Sigmoid colon (tissue), 7 donors: Measurements from ENCODE around the gene HAUS8. TPM values are rescaled to one million over a fixed set of nuclear protein-coding genes. Genes with fewer than 3 reads are reported as not detected.
"Not testable (repeated sequence)": the region's sequence is repeated elsewhere in the genome, so short reads cannot be mapped to it uniquely, and the experiment has no call there.

Experiments
- DNase-seq: peaks from one replicate; pipeline ENCODE4 v3.0.0-alpha.2; 2019
- H3K27ac ChIP-seq, 4 donors: fragments of 200-600 bp; sonication (generic); one replicate each; pipeline ENCODE4 v1.5.1; 2016 to 2019; ENCODE audit warnings: mild to moderate bottlenecking in 1 of 4
- H3K27me3 ChIP-seq, 3 donors: fragments of 200-600 bp; sonication (generic); one replicate each; pipeline ENCODE4 v1.5.1; 2019; ENCODE audit warnings: mild to moderate bottlenecking in 1 of 3
- H3K36me3 ChIP-seq, 4 donors: fragments of 200-600 bp; sonication (generic); one replicate each; pipeline ENCODE4 v1.5.1; 2016 to 2019
- H3K4me1 ChIP-seq, 4 donors: fragments of 200-600 bp; sonication (generic); one replicate each; pipeline ENCODE4 v1.5.1; 2017 to 2019
- H3K4me3 ChIP-seq, 4 donors: fragments of 200-600 bp; sonication (generic); one replicate each; pipeline ENCODE4 v1.5.1; 2017 to 2019; ENCODE audit warnings: mild to moderate bottlenecking in 2 of 4, moderate library complexity in 1 of 4
- H3K9me3 ChIP-seq, 4 donors: fragments of 200-600 bp in 3 of 4; sonication (generic) in 3 of 4; one replicate each; pipeline versions ENCODE4 v1.5.1 to v1.6.1; 2013 to 2019
- CTCF ChIP-seq, 4 experiments: fragments of 450-650 bp in 3 of 4; fragments of 200-600 bp in 1 of 4; IDR thresholded peaks; one replicate each; pipeline ENCODE4 v1.5.1; 2016 to 2019; ENCODE audit warnings: antibody characterized with exemption in 4 of 4, mild to moderate bottlenecking in 3 of 4, moderate library complexity in 2 of 4
- EP300 ChIP-seq, 4 donors: sonication (generic); formaldehyde crosslinking; IDR thresholded peaks; one replicate each; pipeline ENCODE4 v1.6.1; 2017; ENCODE audit warnings: antibody characterized with exemption in 4 of 4
- POLR2A ChIP-seq, 2 donors: fragments of 450-650 bp; IDR thresholded peaks; one replicate each; pipeline ENCODE4 v1.6.1; 2016; ENCODE audit warnings: antibody characterized with exemption in 2 of 2, mild to moderate bottlenecking in 2 of 2, moderate library complexity in 2 of 2
- POLR2AphosphoS5 ChIP-seq, 4 donors: sonication (generic); formaldehyde crosslinking; IDR thresholded peaks; one replicate each; pipeline ENCODE4 v1.6.1; 2017; ENCODE audit warnings: antibody characterized with exemption in 4 of 4
- WGBS, 2 donors: extraction: QIAGEN DNeasy Blood & Tissue Kit; methylation state at CpG; one replicate each; pipeline ENCODE4 v1.1.7; 2013; 5-methylcytosine and 5-hydroxymethylcytosine counted together
- intact Hi-C: fragments of 100-400 bp; cut with DNase I; formaldehyde crosslinking; loops from one replicate; pipeline ENCODE4 v1.15.1; 2023
- polyA plus RNA-seq, 3 donors: library from polyadenylated mRNA; stranded (reverse); fragments of 200-250 nt; gene quantifications; one replicate each; pipeline ENCODE4 v1.2.3, GENCODE V29; 2013
- total RNA-seq, 4 donors: library from RNA; depleted of rRNA; stranded (reverse); fragments of >200 nt; gene quantifications; one replicate each; pipeline ENCODE4 v1.1.0, GENCODE V29; 2016
- donor health status: healthy with polysubstance abuse.
- donor health status: Bipolar disorder and iron deficiency.
- donor health status: healthy.

The HAUS8 gene
- total and polyA plus RNA-seq, 7 donors = 6.7 to 14.8 (median 10.4) TPM

GRCh38 chr19:17025361-17025760 is 49.9 kb downstream of the HAUS8 start:
- TF ChIP-seq POLR2AphosphoS5 (IDR thresholded peaks at IDR 0.05) (no peak), POLR2A (IDR thresholded peaks at IDR 0.05) (no peak), CTCF (IDR thresholded peaks at IDR 0.05) (no peak), EP300 (IDR thresholded peaks at IDR 0.05) (no peak)
- Histone ChIP-seq H3K36me3 (no peaks in the 10 kb centered on the region), H3K27me3 (peaks cover 26 to 66% (median 42%) of the 10 kb centered on the region in 3 donors), H3K4me1 (peaks cover 0 to 7% (median 0%) of the 10 kb centered on the region in 4 donors), H3K4me3 (no peak overlapping the region), H3K27ac (no peak overlapping the region), H3K9me3 (peaks cover 0 to 16% (median 7%) of the 10 kb centered on the region in 4 donors)
- intact Hi-C loops = no loop called here
- 74 to 79% methylated on average over 6 of the region's 6 CpGs for WGBS, 2 donors
- DNase-seq = no peak

DNA sequence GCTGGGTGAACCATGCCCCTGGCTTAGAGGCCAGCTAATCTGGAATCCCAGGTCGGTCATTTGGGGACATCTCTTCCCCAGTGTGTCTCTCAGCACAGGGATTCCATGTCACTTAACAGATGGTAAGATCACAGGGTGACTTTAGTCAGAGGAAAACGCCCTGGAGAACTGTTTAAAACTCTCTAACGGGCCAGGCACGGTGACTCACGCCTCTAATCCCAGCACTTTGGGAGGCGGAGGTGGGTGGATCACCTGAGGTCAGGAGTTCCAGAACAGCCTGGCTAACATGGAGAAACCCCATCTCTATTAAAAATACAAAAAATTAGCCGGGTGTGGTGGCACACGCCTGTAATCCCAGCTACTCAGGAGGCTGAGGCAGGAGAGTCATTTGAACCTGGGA is 50.3 kb downstream of the HAUS8 start:
- H3K36me3 ChIP-seq, H3K27ac ChIP-seq, H3K4me1 ChIP-seq, H3K4me3 ChIP-seq, DNase-seq, intact Hi-C loops: not testable (repeated sequence)
- 36 to 88% methylated on average over 8 of the region's 8 CpGs for WGBS, 2 donors
- H3K27me3 ChIP-seq = peaks cover 26 to 64% (median 42%) of the 10 kb centered on the region in 3 donors
- peaks cover 0 to 16% (median 7%) of the 10 kb centered on the region in 4 donors for H3K9me3 ChIP-seq

DNA sequence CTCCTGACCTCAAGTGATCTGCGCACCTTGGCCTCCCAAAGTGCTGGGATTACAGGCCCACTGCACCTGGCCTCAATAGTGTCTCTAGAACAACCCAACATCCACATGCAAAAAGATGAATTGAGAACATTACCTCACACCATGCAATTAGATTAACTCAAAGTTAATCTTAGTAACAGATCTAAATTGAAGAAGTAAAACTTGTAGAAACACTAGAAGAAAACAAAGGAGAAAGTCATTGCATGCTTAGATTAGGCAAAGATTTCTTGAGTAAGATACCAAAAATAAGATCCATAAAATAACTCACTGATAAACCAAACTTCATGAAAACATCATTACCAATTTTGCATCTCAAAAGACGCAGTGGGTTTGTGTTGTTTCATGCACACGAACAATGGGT is 51.4 kb downstream of the HAUS8 start:
- intact Hi-C loops = no loop called here
- no peaks in the 10 kb centered on the region for H3K36me3 ChIP-seq
- H3K27ac ChIP-seq = no peak overlapping the region
- DNase-seq = no peak
- TF ChIP-seq EP300 (IDR thresholded peaks at IDR 0.05) (no peak), POLR2A (IDR thresholded peaks at IDR 0.05) (no peak), CTCF (IDR thresholded peaks at IDR 0.05) (no peak), POLR2AphosphoS5 (IDR thresholded peaks at IDR 0.05) (no peak)
- peaks cover 26 to 54% (median 38%) of the 10 kb centered on the region in 3 donors for H3K27me3 ChIP-seq
- peaks cover 0 to 16% (median 7%) of the 10 kb centered on the region in 4 donors for H3K9me3 ChIP-seq
- no peak overlapping the region for H3K4me3 ChIP-seq
- peaks cover 0 to 7% (median 0%) of the 10 kb centered on the region in 4 donors for H3K4me1 ChIP-seq
- 77 to 99% methylated on average over 3 of the region's 3 CpGs for WGBS, 2 donors

GRCh38 chr19:17022738-17023137 is 52.5 kb downstream of the HAUS8 start:
- TF ChIP-seq POLR2A (IDR thresholded peaks at IDR 0.05) = no peak
- TF ChIP-seq POLR2AphosphoS5 (IDR thresholded peaks at IDR 0.05) = no peak
- no peak for TF ChIP-seq EP300 (IDR thresholded peaks at IDR 0.05)
- no peak for TF ChIP-seq CTCF (IDR thresholded peaks at IDR 0.05)
- DNase-seq = no peak
- H3K27ac ChIP-seq = no peak overlapping the region
- intact Hi-C loops = no loop called here
- 81 to 92% methylated on average over 7 of the region's 7 CpGs for whole genome bisulfite sequencing, 2 donors
- peaks cover 0 to 7% (median 0%) of the 10 kb centered on the region in 4 donors for H3K4me1 ChIP-seq
- H3K36me3 ChIP-seq = no peaks in the 10 kb centered on the region
- peaks cover 0 to 16% (median 7%) of the 10 kb centered on the region in 4 donors for H3K9me3 ChIP-seq
- H3K27me3 ChIP-seq = peaks cover 26 to 43% (median 29%) of the 10 kb centered on the region in 3 donors
- no peak overlapping the region for H3K4me3 ChIP-seq

DNA sequence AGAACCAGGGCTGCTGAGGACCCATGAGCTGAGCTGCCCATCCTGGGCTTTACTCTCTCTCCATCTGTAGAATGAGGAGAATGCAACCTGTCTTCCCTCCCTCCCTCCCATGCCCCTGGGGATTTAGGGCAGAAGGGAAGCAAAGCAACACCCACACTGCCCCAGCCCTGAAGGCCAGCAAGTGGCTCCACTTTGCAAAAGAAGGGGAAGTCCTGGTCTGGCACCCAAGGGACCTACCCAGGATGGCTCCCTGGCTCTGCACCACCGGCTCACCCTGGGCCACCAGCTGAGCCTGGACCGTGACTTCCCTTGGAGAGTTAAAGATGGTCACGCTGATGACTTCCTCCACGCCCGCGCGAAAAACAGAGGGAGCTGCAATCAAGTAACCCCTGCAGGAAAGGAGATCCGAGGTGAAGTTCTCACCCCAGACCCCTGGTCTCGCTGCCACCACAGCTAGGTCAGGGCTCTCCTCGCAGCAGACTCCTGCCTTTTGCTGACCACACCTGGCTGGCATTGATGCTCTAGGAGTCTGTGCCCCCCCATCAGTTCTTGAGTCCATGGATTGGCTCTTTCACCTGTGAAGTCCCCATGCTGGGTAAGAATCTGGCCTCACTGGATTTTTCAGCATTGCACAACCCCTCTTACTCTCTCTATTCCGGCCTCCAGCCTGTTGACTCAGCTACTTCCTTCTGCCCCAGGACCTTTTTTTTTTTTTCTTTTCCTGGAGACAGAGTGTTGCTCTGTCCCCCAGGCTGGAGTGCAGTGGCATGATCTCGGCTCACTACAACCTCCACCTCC is 53.3 kb downstream of the HAUS8 start:
- Histone ChIP-seq H3K27ac (no peak overlapping the region), H3K36me3 (no peaks in the 10 kb centered on the region), H3K4me3 (no peak overlapping the region), H3K9me3 (peaks cover 0 to 16% (median 7%) of the 10 kb centered on the region in 4 donors), H3K4me1 (peaks cover 0 to 7% (median 0%) of the 10 kb centered on the region in 4 donors), H3K27me3 (peaks cover 18 to 36% (median 22%) of the 10 kb centered on the region in 3 donors)
- intact Hi-C loops = no loop called here
- no peak for DNase-seq
- TF ChIP-seq POLR2AphosphoS5 (IDR thresholded peaks at IDR 0.05) (no peak), EP300 (IDR thresholded peaks at IDR 0.05) (no peak), CTCF (IDR thresholded peaks at IDR 0.05) (no peak), POLR2A (IDR thresholded peaks at IDR 0.05) (no peak)
- 76 to 83% methylated on average over 12 of the region's 12 CpGs for WGBS, 2 donors
